GM12873 (cell line): ENCODE measurements around the gene OSBPL7.

ENCODE experiments used
- CTCF ChIP-seq: IDR thresholded peaks from 2 replicates; pipeline ENCODE4 v1.5.1; 2012; ENCODE audit warnings: low read depth, mild to moderate bottlenecking, moderate library complexity, low read length, control low read depth; ENCODE audit not compliant: insufficient read depth; ENCODE audit errors: missing control alignments

The OSBPL7 gene

DNA sequence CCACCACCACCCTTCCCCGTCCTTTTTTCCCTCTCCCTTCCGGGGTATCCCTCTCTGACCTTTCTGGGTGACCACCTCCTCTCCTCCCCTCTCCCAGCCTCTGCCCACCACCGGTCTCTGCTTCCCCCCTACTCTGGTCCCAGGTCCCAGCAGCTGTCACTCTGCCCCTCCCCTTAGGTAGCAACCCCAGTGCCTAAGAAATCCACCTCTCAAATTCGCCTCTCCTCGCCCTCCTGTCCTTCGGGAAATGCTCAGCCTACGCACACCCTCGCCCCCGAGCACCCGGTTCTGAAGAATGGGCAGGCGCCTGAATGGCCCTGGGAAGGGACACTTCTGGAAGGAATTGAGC, 30.1 kb upstream of the OSBPL7 start:
- TF ChIP-seq CTCF: no peak

GRCh38 chr17:47850692-47851573, 29.3 kb upstream of the OSBPL7 start, which contains the start of gene SP6:
Gene SP6 (minus strand): TSS chr17:47851163. CDS start chr17:47848429, 2,734 bp downstream.
- TF ChIP-seq CTCF: no peak

DNA sequence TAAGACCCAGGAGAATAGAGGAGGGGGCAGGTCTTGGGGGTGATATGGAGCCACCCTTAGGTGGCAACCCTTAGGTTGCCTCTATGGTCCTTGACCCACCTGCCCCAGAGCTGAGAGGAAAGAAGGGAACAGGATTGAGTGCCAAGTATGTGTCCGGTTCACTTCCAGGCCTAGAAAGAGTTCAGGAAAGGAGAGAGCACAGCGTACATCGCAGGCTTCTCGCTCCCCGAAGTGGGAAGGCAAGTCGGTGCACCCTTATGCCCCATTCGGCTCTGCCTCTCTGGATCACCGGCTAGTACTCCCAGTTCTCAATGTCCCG, 28.7 kb upstream of the OSBPL7 start:
- no peak for TF ChIP-seq CTCF

GRCh38 chr17:47848198-47848513, 26.6 kb upstream of the OSBPL7 start:
- TF ChIP-seq CTCF: no peak

GRCh38 chr17:47847341-47848197, 26.0 kb upstream of the OSBPL7 start:
- TF ChIP-seq CTCF: peak; percentile 34

DNA sequence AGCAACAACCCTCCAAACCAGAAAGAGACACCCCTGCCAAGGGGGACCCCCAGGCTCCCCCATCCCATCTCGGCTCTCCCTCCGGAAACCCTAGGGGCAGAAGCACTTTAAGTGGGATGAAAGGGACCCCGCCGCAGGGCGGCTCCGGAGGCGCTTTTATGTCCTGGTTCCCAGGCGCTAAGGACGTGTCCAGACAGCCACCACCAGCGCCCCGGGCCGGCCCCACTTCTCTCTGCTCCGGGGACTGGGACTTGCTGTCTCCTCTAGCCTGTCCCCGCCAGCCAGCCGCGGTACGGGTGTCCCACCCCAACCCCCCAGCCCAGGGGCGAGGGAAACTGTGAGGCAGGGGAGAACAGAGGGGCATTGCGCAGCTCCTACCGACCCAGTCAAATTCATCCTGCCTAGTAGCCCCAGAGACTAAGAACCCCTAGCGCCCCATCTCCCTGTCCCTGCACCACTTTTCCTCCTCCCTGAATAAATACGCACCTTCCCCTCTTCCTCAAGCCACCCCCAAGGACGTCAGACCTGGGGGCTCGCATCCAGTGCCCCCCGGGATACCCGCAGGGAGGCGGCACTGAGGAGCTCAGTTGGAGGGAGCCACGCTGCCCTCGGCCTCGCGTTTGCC, 25.2 kb upstream of the OSBPL7 start:
- no peak for TF ChIP-seq CTCF

DNA sequence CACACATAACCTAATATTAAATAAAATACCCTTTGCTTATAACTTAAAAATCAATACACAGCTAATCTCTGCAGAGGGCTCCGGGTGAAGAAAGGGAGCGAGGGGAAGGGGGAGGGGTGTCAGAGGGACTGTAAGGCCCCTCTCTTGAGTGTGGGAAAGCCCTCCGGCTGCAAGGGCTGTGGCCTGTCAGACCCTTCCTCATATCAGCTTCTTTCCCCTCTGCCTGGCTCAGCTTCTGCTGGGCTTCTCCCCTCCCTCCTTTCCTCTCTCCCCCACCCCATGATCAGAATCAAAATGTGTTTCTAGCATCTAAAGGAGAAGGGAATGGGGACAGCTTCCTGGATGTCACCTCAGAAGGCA, 24.1 kb upstream of the OSBPL7 start:
- no peak for TF ChIP-seq CTCF
